ENCODE results near the gene GPC2.
"Not testable (repeated sequence)": the region's sequence is repeated elsewhere in the genome, so short reads cannot be mapped to it uniquely, and the experiment has no call there.

DNA sequence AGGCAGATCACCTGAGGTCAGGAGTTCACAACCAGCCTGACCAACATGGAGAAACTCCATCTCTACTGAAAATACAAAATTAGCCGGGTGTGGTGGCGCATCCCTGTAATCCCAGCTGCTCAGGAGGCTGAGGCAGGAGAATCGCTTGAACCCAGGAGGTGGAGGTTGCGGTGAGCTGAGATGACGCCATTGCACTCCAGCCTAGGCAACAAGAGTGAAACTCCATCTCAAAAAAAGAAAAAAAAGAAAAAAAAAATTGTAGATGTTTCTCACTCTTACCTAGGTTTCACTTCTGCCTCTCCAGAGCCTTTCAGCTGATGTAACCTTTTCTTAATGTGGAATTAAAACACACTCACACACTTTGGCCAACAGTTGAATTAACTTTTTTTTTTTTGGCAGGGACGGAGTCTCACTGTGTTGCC is 18.7 kb upstream of the GPC2 start:
- not testable (repeated sequence) for TF ChIP-seq CTCF, EP300 (IDR thresholded peaks at IDR 0.05)
